Measurements from ENCODE around the gene CCND3. TPM values are rescaled to one million over a fixed set of nuclear protein-coding genes. Genes with fewer than 3 reads are reported as not detected.

Gene CCND3
- total and polyA plus RNA-seq, 2 experiments from 2014 or later, result 19.7 to 30.9 TPM

- no peak for ATAC-seq
- Histone ChIP-seq H3K27me3 (ENCODE audit: insufficient read depth) (no peaks in the 10 kb centered on the region), H3F3A (replicated peaks; ENCODE audit: low read depth) (no peaks in the 10 kb centered on the region), H3K79me2 (replicated peaks; ENCODE audit: insufficient read depth) (no peaks in the 10 kb centered on the region), H3K4me1 (ENCODE audit: insufficient read depth) (no peaks in the 10 kb centered on the region), H4K20me1 (replicated peaks; ENCODE audit: insufficient read depth) (no peaks in the 10 kb centered on the region), H3K27ac (ENCODE audit: low read depth) (no peak overlapping the region), H3K36me3 (ENCODE audit: insufficient read depth) (no peaks in the 10 kb centered on the region), H3K9me2 (ENCODE audit: insufficient read depth) (0 out of 2 replicates have a peak, but pooled peaks cover 1% of the 10 kb centered on the region), H3K4me2 (no peak overlapping the region), H2AFZ (no peak overlapping the region), H3K4me3 (no peak overlapping the region)
- TF ChIP-seq CREB1 (CRISPR knock-in tag; IDR thresholded peaks at IDR 0.05; ENCODE audit: low read depth) (no peak), JUNB (IDR thresholded peaks at IDR 0.05; ENCODE audit: unreplicated experiment) (no peak), EZH2phosphoT487 (IDR thresholded peaks at IDR 0.05; ENCODE audit: unreplicated experiment) (no peak), ZNF462 (CRISPR knock-in tag; IDR thresholded peaks at IDR 0.05) (no peak), POLR2AphosphoS5 (IDR thresholded peaks at IDR 0.05; ENCODE audit: low read depth) (no peak)
- TF ChIP-seq, protein P1, sequence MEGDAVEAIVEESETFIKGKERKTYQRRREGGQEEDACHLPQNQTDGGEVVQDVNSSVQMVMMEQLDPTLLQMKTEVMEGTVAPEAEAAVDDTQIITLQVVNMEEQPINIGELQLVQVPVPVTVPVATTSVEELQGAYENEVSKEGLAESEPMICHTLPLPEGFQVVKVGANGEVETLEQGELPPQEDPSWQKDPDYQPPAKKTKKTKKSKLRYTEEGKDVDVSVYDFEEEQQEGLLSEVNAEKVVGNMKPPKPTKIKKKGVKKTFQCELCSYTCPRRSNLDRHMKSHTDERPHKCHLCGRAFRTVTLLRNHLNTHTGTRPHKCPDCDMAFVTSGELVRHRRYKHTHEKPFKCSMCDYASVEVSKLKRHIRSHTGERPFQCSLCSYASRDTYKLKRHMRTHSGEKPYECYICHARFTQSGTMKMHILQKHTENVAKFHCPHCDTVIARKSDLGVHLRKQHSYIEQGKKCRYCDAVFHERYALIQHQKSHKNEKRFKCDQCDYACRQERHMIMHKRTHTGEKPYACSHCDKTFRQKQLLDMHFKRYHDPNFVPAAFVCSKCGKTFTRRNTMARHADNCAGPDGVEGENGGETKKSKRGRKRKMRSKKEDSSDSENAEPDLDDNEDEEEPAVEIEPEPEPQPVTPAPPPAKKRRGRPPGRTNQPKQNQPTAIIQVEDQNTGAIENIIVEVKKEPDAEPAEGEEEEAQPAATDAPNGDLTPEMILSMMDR (conservative IDR thresholded peaks at IDR 0.05; ENCODE audit: low read depth in 2 of 2), result no peak
- no peaks in the 10 kb centered on the region for H3K36me3 Mint-ChIP-seq (ENCODE audit: low read depth)
- peaks cover 4% of the 10 kb centered on the region for H3K27me3 Mint-ChIP-seq (ENCODE audit: insufficient read depth, low read depth, poor library complexity)
- H3K4me3 Mint-ChIP-seq, result no peak overlapping the region
- no peak overlapping the region for H3K27ac Mint-ChIP-seq
- no peaks in the 10 kb centered on the region for H3K9me3 Mint-ChIP-seq
- DNase-seq (ENCODE audit: low spot score), result no peak
- no peaks in the 10 kb centered on the region for H3K4me1 Mint-ChIP-seq
Observed at GRCh38 chr6:41955412-41955811, 13.8 kb upstream of the CCND3 start.
